CMK (cell line): ENCODE data around the gene BMF.
"Not testable (repeated sequence)": the region's sequence is repeated elsewhere in the genome, so short reads cannot be mapped to it uniquely, and the experiment has no call there.

Experiments
- DNase-seq: peaks from one replicate; pipeline ENCODE4 v3.0.0-alpha.2; 2010; ENCODE audit warnings: low read depth

BMF gene

DNA sequence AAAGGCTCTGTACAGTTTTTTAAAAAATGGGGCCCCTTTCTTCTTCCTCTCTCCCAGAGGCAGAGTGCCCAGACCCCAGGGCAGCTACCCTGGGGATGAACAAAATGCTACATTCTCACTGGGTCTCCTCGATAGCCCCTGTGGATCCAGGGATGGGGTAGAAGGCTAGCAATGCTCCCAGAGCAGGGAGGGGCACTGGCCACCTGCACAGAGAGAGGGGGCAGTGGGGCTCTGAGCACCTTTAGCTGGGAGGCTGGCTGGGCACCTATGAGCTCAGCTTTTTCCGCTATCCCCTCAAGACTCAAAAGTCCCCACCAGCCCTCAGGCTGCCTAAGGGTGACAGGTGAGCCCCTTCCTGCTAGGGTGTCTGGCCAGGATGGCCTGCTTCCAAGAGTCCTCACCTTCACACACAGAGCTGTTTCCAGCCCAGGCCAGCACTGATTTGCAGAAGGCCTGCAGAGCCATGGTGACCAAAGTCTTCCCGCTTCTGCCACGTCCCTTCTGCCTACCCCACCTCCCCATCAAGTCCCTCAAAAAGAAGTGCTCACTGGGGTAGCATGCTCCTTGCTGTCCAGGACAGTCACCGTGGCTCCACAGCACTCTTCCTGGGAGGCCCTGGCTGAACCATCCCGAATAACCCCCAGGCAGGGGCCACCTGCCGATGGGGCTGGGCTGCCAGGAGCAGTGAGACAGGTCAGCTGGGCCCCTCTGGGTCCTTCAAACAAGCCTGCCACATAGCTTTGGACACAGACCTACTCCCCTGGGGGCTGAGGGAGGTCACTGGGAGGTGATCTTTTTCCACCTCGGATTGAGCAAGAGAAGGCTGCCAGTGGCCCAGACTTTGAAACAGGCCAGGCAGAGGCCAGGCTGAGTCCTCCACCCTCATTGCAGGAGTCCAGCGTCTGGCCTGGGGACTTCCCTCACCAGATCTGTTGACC is 20.4 kb downstream of the BMF start:
- DNase-seq: no peak

DNA sequence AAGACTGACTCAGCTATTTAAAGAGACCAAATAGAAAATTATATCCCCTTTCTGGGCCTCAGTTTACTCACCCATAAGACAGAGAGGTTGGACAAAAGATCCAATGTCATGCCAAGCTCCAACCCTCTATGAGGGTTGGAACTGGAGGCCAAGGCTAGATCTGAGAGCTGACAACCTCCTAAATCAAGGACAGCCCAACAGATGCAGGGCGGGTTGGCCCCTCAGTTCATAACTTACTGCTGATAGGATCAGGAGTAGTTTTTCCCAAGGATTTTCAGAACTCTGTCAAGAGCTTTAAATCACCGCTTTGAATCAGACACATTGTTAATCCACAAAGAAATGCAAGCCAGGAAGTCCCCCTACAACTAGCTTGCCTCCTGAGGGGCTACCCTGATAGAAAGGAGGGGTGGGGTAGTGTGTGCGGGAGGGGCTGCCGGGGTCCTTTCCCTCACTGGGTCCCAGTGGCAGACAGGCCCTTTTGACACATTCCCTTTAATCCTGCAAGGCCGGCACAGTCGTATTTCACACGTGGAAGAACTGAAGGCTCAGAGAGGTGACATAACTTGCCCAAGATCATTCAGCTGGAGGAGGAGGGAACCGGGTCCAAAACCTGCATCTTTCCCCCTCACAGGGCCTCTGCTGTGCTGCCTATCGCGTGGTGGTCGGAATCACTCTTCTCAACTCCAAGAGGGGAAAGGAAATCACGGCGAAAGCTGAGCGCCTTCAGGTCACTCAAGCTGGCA is 21.4 kb downstream of the BMF start:
- DNase-seq: no peak

DNA sequence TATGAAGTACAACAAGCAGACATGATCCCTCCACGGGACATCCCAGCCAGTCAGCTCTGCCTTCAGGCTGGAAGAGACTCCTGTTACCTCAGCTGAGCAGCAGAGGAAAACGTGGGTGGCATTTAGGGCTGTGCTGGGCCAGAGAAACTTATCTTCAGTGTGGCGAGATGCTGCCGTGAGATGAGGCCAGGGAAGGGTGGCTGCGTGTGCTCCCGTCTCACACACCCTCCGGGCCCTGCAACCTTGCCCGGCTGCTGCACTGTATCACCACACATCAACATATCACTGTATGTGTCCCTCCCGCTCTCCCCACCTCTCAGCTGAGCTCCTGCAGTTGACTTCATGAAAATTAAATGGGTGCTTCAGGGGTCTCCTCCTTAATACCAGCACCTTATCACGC is 23.4 kb downstream of the BMF start:
- DNase-seq: no peak

DNA sequence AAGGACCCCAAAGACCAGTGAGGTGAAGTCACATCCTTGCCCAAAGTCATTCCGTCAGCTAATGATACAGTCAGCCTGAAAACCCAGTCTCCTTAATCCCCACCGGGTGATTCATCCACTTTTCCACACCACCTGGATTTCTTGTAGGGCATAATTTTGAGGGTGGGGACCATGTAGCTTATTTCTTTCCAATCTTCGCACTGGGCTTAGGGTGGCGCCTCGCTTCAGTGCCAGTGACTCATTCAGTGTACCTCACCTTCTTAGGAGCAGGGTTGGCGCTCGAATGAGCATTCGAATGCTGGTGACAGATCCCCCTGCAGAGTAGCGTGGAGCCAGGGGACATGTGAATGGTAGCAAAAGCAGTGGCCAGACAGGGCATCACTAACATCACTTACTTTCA is 24.0 kb downstream of the BMF start:
- DNase-seq: no peak

DNA sequence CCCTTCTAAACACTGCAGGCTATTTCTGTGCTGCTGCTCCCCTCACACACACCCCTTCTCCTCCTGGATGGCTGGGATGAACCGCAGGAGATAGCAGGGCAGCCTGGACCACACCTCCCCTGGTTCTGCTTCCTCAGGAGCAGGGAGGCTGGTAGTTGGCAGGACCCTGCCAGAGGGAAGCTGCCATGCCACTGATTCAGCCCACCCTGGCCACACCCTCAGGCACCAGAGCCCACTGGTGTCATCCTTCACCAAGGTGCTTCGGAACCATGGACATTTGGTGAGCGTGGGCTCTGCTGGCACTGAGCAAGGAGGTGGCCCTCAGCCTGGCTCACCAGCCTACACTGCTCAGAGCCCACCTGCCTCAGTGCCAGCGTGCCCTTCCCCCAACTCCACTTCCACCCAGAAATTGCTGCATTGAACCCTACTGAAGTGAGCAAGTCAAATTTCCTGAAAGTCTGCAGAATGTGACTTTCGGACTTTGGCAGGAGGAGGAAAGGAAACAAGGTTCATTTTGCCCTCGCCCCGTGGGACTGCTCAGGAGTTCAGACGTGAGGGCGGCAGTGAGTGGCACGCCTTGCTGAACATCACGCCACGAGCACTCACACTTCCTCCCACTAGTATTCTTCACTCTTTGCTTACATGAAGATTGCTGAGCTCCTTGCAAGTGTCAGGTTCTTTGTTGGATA is 26.3 kb downstream of the BMF start:
- no peak for DNase-seq

DNA sequence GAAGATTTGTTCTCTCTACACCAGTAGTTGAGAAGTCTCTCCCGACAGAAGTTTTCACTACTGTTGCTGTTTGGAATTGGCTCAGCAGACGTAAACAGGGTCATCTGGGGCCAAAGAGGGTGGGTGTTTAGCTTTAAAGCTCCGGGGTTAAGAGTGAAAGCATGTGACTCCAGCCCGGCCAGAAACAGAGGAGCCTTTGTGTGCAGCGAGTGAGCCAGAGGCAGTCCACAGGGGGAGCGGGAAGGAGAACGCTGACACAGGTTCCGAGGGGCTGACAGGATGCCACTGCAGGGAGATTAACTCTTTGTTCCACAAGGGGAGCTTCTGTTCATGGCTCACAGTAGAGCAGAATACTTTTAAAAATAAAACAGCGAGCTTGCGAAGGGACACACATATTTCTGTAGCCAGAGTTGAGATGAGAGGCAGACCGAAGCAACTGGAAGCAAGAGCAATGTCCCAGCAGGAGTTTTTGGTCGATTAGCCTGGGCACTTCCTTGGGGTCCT is 26.9 kb downstream of the BMF start:
- DNase-seq: no peak

DNA sequence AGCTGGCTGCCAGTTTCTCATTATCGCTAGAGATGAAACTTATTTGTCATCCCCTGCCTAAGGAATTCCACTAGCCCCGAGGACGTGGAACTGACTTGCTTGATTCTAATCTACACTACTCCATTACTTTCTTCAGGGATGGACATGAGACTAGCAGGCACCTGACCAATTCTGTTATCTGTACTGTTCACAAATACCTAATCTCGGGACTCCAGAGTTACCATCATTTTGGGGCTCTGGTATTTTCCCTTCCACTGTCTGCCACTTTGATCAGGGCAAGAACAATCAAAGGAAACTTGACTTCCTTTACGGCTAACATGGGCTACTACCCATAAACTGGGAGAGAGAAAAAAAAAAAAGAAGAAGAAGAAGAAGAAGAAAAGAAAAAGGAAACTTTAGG is 27.8 kb downstream of the BMF start:
- no peak for DNase-seq

DNA sequence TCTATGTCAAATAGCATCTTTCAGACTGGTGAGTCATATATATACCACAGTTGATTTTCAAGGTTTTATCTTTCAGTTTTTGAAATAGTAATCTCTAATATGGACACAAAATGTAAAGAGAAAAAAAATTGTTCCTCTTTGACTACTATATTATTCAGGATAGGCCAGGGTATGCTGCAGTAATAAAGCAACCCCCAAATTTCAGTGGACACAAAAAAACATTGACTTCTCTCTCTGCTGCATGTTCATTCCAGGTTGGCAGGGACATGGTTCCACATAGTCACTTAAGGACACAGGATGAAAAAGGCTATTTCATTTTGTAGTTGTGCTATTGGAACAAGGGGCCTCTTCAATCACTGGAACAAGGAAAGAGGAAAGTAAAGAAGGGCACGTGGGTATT is 28.6 kb downstream of the BMF start:
- DNase-seq: no peak

DNA sequence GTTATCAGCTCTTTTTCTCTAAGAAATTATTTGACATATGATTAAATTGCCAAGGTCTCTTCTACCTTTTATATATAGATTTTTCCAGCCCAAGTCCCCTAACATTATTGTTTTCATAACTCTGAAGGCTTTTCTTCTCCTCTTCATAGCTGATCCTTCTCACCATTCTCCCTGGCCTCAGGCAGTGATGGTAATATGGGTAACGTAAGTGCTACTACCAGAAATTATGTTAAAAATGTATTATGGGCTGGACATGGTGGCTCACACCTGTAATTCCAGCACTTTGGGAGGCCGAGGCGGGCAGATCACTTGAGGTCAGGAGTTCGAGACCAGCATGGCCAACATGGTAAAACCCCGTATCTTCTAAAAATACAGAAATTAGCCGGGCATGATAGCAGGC is 29.2 kb downstream of the BMF start:
- DNase-seq: no peak

DNA sequence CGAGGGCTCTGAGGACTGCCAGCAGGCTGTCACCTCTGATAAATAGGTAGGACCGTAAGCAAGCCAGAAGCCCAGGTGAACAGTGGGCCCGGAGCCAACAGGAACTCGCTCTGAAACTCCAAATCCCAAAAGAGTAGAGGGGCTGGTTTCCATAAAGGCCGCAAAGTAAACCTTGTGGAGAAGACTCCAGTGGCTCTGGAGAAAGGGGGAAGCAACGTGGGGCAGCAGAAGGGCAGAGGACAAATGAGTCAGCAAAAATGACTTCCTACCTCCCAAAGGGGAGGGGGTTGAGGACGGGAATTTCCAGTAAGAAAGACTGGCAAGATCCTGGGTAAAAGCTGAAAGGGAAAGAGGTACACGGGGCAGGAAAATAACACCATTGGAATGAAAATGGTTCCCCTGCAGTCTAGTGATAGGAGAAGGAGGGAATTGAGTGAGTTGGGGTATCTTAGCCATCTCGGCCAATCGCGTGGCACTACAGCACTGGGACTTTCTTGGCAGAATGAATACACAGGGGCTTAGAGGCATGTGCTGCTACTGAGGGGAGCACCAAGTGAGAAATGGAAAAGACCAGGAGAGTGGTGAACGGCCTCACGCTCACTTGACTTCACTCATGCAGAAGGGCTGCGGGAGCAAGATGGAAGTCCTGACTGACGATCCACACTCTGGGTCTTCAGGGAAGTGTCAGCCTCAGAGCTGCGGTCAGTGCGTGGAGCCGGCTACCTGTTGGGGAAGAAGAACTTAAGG is 33.2 kb downstream of the BMF start:
- no peak for DNase-seq

DNA sequence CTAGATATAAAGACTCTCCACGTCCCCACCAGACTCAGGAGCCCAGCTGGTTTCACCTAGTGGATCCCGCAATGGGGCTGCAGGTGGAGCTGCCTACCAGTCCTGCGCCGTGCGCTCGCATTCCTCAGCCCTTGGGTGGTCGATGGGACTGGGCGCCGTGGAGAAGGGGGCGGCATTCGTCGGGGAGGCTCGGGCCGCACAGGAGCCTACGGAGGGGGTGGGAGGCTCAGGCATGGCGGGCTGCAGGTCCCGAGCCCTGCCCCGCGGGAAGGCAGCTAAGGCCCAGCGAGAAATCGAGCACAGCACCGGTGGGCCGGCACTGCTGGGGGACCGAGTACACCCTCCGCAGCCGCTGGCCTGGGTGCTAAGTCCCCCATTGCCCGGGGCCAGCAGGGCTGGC is 34.0 kb downstream of the BMF start:
- DNase-seq: not testable (repeated sequence)

DNA sequence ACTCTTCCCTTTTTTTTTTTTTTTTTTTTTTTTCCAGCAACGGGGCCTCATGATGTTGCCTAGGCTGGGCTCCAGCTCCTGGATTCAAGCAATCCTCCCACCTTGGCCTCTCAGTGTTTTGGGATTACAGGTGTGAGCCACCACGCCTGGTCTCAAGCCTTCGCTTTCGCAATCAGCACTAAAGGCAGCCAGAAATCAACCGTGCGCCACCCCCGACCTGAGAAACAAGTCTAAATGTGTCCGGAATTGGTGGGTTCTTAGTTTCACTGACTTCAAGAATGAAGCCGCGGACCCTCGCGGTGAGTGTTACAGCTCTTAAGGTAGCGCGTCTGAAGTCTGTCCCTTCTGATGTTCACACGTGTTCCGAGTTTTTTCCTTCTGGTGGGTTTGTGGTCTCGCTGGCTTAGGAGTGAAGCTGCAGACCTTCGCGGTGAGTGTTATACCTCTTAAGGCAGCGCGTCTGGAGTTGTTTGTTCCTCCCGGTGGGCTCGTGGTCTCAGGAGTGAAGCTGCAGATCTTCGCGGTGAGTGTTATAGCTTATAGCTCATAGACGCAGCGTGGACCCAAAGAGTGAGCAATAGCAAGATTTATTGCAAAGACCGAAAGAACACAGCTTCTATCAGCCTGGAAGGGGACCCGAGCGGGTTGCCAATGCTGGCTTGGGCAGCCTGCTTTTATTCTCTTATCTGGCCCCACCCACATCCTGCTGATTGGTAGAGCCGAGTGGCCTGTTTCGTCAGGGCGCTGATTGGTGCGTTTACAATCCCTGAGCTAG is 34.8 kb downstream of the BMF start:
- DNase-seq: not testable (repeated sequence)

DNA sequence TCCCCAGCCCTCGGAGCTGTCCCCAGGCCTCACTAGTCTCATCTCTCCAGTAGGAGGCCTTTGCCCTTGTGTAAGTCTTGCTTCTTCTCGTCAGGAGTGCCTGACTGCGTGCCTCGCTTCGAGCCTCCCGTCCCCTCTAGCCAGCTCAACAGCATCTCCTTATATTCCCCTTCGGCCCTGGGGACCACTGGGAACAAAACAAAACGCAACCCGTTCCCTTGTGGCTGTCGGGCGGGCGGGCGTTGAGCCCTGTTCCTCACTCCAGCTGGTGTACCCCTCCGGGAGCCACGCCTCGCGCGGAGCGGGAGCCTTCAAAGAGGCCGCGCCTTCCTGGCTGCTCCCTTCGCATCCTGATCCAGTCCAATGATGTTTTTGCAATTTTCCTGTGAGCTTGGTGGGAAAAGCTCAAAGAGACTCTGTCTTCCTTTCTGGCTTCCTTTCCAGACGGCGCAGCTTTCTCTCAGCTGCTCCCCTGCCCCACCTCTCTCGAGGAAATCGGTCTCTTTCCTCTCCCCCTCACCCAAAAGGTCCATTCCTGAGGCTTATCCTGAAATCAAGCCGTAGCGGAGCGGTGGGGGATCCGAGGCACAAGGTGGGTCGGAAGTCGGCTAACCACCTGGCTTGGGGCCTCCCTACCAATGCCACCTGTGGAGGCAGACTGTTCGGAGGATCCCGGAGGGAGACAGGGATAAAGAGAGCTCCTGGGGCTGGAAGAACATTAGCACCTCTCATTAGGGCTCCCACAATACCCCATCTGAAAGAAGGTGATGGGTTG is 36.3 kb downstream of the BMF start:
- no peak for DNase-seq

DNA sequence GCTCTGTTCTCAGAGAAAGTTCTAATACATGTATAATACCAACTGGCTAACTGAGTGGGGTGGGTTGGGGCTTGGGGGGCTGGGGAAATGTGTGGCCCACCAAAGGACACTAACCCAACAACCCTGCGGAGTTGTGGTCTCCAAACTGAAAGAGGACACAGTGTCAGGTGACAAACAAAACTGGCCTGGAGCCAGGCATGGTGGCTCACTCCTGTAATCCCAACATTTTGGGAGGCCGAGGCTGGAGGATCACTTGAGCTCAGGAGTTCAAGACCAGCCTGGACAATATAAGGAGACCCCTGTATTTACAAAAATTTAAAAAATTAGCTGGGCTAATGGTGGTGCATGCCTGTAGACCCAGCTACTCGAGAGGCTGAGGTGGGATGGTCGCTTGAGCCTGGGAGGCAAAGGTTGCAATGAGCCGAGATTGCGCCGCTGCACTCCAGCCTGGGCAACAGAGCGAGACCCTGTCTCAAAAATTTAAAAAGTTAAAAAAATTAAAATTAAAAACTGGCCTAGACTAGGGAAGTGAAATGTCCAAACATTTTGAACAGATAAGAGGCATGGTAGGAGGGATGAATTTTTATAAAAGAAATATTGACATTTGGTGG is 38.0 kb downstream of the BMF start:
- no peak for DNase-seq

DNA sequence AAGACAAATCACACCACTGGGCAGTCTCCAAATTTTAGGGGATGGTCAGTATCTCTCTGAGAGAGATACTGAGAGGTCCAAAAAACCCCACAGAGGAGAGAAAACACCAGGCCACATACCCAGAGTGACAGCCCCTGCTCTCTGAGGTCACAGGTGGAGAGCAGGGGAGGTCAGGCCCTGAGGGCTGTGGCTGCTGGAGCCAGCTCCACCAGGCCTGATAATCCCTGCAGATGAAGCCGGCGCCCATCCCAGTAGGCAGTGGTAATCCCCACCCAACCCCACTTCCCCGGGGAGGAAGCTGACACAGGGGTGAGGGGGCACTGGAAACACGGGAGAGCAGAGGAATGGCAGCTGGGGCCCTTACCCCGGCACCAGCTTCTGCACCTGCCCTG is 38.5 kb downstream of the BMF start:
- DNase-seq: no peak

DNA sequence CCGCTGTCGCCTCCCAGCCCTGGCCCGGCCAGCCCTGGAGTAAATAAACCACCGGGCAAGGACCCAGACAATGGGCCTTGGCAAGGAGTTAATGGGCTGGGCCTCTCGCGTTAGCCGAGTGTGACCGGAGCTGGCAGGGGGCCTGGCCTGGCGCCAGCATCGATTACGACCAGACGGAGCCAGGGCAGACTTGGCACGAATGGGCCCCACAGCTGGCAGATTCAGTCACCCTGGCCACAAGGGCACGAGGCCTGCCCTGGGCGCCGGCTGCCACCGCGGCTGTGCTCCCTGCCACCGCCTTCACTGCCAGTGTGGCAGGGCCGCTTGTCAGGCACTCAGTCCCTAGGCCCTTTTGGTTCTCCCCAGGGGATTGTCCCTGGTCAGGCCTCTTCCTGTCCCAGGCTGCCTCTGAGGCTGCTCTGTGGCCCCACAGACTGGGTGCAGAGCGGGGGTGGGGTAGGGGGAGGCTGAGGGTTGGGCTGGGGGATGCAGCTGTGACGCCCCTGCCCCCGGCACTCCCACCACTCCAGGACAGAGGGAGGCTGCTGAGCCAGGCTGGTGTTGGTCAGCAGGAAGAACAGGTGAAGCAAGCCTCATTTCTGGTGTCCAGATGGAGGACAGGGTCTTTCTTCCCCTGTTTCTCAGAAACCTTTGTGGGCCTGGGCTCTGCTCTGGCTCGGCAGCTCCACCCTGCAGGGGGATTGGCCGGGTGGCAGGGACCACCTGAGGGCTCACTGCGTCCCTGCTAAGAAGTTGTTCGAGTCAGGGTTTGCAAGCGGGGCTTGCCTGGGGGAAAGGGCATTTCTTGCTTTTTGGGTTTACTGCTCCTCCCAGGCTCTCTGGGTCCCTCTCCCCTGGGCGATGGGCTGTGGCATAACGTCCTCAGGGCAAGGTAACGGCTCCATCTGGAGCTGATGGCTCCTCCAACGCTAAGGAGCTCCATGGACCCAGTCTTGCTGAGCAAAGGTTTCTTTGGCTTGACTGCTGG is 39.2 kb downstream of the BMF start:
- no peak for DNase-seq

DNA sequence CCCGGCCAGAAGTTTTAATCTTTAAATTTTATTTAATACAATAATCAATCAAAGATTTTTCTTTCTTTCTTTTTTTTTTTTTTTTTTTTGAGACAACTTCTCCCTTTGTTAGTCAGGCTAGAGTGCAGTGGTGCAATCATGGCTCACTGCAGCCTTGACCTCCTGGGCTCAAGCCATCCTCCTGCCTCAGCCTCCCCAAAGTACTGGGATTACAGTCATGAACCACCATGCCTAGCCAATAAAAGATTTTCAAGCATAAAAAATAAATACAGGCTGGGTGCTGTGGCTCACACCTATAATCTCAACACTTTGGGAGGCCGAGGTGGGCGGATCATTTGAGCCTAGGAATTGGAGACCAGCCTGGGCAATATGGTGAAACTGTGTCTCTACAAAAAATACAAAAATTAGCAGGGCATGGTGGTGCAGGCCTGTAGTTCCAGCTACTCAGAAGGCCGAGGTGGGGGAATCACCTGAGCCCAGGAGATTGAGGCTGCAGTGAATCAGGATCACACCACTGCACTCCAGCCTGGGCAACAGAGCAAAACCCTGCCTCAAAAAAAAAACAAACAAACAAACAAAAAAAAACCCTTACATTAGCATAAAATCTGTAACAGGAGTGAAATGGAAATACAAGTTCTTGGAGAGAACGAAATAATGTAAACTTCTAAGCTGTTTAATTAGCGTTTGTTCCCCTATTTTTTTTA is 40.6 kb downstream of the BMF start:
- DNase-seq: no peak

DNA sequence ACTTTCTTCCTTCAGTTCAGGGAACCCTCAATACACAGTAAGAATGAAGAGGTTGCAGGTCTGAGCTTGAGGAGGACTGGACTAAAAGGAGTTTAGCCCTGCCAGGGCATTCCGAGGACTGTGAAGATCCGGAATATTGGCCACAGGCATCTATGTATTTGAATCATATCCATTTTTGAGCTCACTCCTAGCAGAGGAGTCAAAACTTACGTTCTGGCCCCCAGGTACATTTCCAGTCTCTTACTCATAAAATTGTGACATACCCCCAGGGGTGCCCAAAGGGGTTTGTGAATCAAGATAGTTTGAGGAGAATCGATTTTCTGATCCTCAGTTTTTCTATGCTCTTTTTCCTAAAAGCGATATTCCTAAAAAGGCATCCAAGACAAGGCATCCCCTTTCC is 42.1 kb downstream of the BMF start:
- no peak for DNase-seq
